Neural progenitor cell (in vitro differentiated cells): ENCODE results near the gene SYT15.

Source experiments
- CTCF ChIP-seq: fragments of 200-600 bp; sonication (generic); IDR thresholded peaks from 2 replicates; pipeline ENCODE4 v1.5.1; 2017; ENCODE audit warnings: antibody characterized with exemption, mild to moderate bottlenecking
- EZH2phosphoT487 ChIP-seq: fragments of 200-600 bp; sonication (generic); IDR thresholded peaks from 2 replicates; pipeline ENCODE4 v1.6.1; 2017; ENCODE audit warnings: antibody characterized with exemption

DNA sequence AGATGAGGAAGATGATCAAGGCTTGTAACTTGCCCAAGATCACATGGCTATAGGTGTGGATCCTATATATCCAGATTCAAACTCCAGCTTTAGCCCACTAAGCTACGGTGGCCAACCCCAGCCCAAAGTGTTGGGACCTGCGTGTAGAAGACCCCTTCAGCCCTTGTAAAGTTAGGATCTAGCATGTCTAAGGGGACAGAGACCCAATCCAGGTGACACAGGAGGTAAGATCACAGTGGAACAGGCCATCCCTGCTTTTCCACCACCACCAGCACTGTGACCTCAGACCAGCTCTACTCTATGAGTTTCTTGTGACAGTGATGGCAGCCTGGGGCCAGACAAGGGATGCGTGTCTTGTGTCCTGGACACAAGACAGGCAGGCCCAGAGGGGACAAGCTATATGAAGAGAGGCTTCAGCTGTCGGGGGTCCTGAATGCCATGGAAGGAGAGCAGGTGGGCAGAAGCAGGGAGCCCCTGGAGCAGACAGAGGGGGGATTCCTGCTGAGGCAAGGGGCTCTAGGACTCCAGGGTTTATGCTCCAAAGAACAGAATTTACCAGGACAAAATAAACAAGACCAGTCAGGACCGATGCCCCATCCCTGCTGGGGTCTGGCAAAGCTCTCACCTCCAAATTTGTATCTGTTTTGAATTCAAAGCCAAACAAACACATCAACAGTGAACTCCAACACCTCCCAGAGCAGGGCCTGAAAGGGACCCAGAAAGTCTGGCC lies 32.9 kb upstream of the SYT15 start:
- TF ChIP-seq CTCF (no peak), EZH2phosphoT487 (no peak)
